ENCODE data around the gene L2HGDH. TPM values are rescaled to one million over a fixed set of nuclear protein-coding genes. Genes with fewer than 3 reads are reported as not detected.

The L2HGDH gene
- total RNA-seq, 1 experiment from 2014 or later, result 25.0 TPM

- POLR2A ChIA-PET, result no interaction called here
Observed at GRCh38 chr14:50265029-50265428, 47.0 kb downstream of the L2HGDH start.

GRCh38 chr14:50263321-50263720 lies 48.7 kb downstream of the L2HGDH start:
- Histone ChIP-seq H3K36me3 (ENCODE audit: control insufficient read depth, insufficient read depth, low read length) (no peaks in the 10 kb centered on the region), H3K9me3 (no peaks in the 10 kb centered on the region), H3K4me3 (ENCODE audit: low read depth, low read length) (no peak overlapping the region), H3K4me1 (no peaks in the 10 kb centered on the region), H3K27me3 (replicated peaks; ENCODE audit: control insufficient read depth, insufficient read depth, low read length) (no peaks in the 10 kb centered on the region)
- intact Hi-C loops (cut with micrococcal nuclease; ENCODE audit: unreplicated experiment), result no loop called here
- H3K4me3 Mint-ChIP-seq (ENCODE audit: unreplicated experiment), result no peak overlapping the region
- H3K27ac Mint-ChIP-seq (ENCODE audit: unreplicated experiment), result no peak overlapping the region
- CTCF ChIA-PET, result no interaction called here
- TF ChIP-seq CTCF (IDR thresholded peaks at IDR 0.05; ENCODE audit: insufficient read depth in 1 of 2, low read depth in 1 of 2, low read length in 1 of 2, severe bottlenecking in 1 of 2, unreplicated experiment in 1 of 2), result no peak
- no TSS peak for BruUV-seq (replicated peaks)
- H3K4me1 Mint-ChIP-seq (ENCODE audit: low read depth, unreplicated experiment), result no peaks in the 10 kb centered on the region
- DNase-seq, result no peak
- H3K36me3 Mint-ChIP-seq (ENCODE audit: insufficient read depth, unreplicated experiment), result peaks cover 5% of the 10 kb centered on the region
- H3K9me3 Mint-ChIP-seq (ENCODE audit: unreplicated experiment), result no peaks in the 10 kb centered on the region
- POLR2A ChIA-PET, result no interaction called here
- no peaks in the 10 kb centered on the region for H3K27me3 Mint-ChIP-seq (ENCODE audit: insufficient read depth, unreplicated experiment)

More at GRCh38 chr14:50265029-50265428, 47.0 kb downstream of the L2HGDH start:
- CTCF ChIA-PET, result no interaction called here
- Histone ChIP-seq H3K9me3 (no peaks in the 10 kb centered on the region), H3K4me1 (no peaks in the 10 kb centered on the region), H3K27me3 (replicated peaks; ENCODE audit: control insufficient read depth, insufficient read depth, low read length) (no peaks in the 10 kb centered on the region), H3K4me3 (ENCODE audit: low read depth, low read length) (no peak overlapping the region), H3K36me3 (ENCODE audit: control insufficient read depth, insufficient read depth, low read length) (no peaks in the 10 kb centered on the region)
- no peaks in the 10 kb centered on the region for H3K4me1 Mint-ChIP-seq (ENCODE audit: low read depth, unreplicated experiment)
- no peak overlapping the region for H3K27ac Mint-ChIP-seq (ENCODE audit: unreplicated experiment)
- TF ChIP-seq CTCF (IDR thresholded peaks at IDR 0.05; ENCODE audit: insufficient read depth in 1 of 2, low read depth in 1 of 2, low read length in 1 of 2, severe bottlenecking in 1 of 2, unreplicated experiment in 1 of 2), result no peak
- BruUV-seq (replicated peaks), result no TSS peak
- H3K9me3 Mint-ChIP-seq (ENCODE audit: unreplicated experiment), result no peaks in the 10 kb centered on the region
- intact Hi-C loops (cut with micrococcal nuclease; ENCODE audit: unreplicated experiment), result no loop called here
- no peak overlapping the region for H3K4me3 Mint-ChIP-seq (ENCODE audit: unreplicated experiment)
- no peak for DNase-seq
- H3K36me3 Mint-ChIP-seq (ENCODE audit: insufficient read depth, unreplicated experiment), result peaks cover 5% of the 10 kb centered on the region
- H3K27me3 Mint-ChIP-seq (ENCODE audit: insufficient read depth, unreplicated experiment), result no peaks in the 10 kb centered on the region

GRCh38 chr14:50262865-50263264 lies 49.2 kb downstream of the L2HGDH start:
- Histone ChIP-seq H3K4me1 (no peaks in the 10 kb centered on the region), H3K27me3 (replicated peaks; ENCODE audit: control insufficient read depth, insufficient read depth, low read length) (no peaks in the 10 kb centered on the region), H3K9me3 (no peaks in the 10 kb centered on the region), H3K4me3 (ENCODE audit: low read depth, low read length) (no peak overlapping the region), H3K36me3 (ENCODE audit: control insufficient read depth, insufficient read depth, low read length) (no peaks in the 10 kb centered on the region)
- no peak overlapping the region for H3K27ac Mint-ChIP-seq (ENCODE audit: unreplicated experiment)
- no peak for DNase-seq
- no peak for TF ChIP-seq CTCF (IDR thresholded peaks at IDR 0.05; ENCODE audit: insufficient read depth in 1 of 2, low read depth in 1 of 2, low read length in 1 of 2, severe bottlenecking in 1 of 2, unreplicated experiment in 1 of 2)
- intact Hi-C loops (cut with micrococcal nuclease; ENCODE audit: unreplicated experiment), result no loop called here
- H3K27me3 Mint-ChIP-seq (ENCODE audit: insufficient read depth, unreplicated experiment), result no peaks in the 10 kb centered on the region
- H3K9me3 Mint-ChIP-seq (ENCODE audit: unreplicated experiment), result no peaks in the 10 kb centered on the region
- no peaks in the 10 kb centered on the region for H3K4me1 Mint-ChIP-seq (ENCODE audit: low read depth, unreplicated experiment)
- ChIA-PET CTCF (no interaction called here), POLR2A (no interaction called here)
- no TSS peak for BruUV-seq (replicated peaks)
- H3K36me3 Mint-ChIP-seq (ENCODE audit: insufficient read depth, unreplicated experiment), result peaks cover 5% of the 10 kb centered on the region
- H3K4me3 Mint-ChIP-seq (ENCODE audit: unreplicated experiment), result no peak overlapping the region
